Natural killer cell (primary cell): Measurements from ENCODE around the gene FBXL17. TPM values are rescaled to one million over a fixed set of nuclear protein-coding genes. Genes with fewer than 3 reads are reported as not detected.

ENCODE experiments used
- ATAC-seq, 3 donors: fragments of 150-1000 bp in 2 of 3; fragments of 200-7000 bp in 1 of 3; cut with Tn5 transposase; 1 replicate in 1 of 3; 2 replicates in 2 of 3; pipeline ENCODE4 v1.10.0; 2021; ENCODE audit warnings: mild to moderate bottlenecking in 2 of 3, moderate library complexity in 2 of 3
- DNase-seq, 2 donors: peaks; one replicate each; pipeline versions ENCODE4 v3.0.0 to v3.0.0-alpha.2; 2013 to 2021; ENCODE audit warnings: mixed read lengths in 1 of 2
- H3K27ac ChIP-seq: one replicate; pipeline ENCODE4 v1.5.1; 2013; ENCODE audit warnings: mild to moderate bottlenecking, low read length
- H3K27me3 ChIP-seq: one replicate; pipeline ENCODE4 v1.6.1; 2013; ENCODE audit warnings: low read length; ENCODE audit not compliant: control insufficient read depth, insufficient read depth
- H3K36me3 ChIP-seq: one replicate; pipeline ENCODE4 v1.6.1; 2013; ENCODE audit warnings: low read length; ENCODE audit not compliant: control insufficient read depth, insufficient read depth
- H3K4me1 ChIP-seq: one replicate; pipeline ENCODE4 v1.6.1; 2013; ENCODE audit warnings: low read length; ENCODE audit not compliant: control insufficient read depth, insufficient read depth
- H3K4me3 ChIP-seq: one replicate; pipeline ENCODE4 v1.5.1; 2013; ENCODE audit warnings: low read length
- H3K9me3 ChIP-seq: one replicate; pipeline ENCODE4 v1.6.1; 2013; ENCODE audit warnings: low read length; ENCODE audit not compliant: control insufficient read depth, insufficient read depth
- H3K27ac Mint-ChIP-seq, 2 donors: one replicate each; pipeline ENCODE4 v1.8.0; 2022; ENCODE audit warnings: mild to moderate bottlenecking in 2 of 2, mixed read lengths in 2 of 2, moderate library complexity in 1 of 2
- H3K27me3 Mint-ChIP-seq, 2 donors: one replicate each; pipeline ENCODE4 v1.8.0; 2022; ENCODE audit warnings: low read depth in 2 of 2, mixed read lengths in 2 of 2
- H3K36me3 Mint-ChIP-seq: one replicate; pipeline ENCODE4 v1.8.0; 2022; ENCODE audit warnings: mixed read lengths
- H3K4me1 Mint-ChIP-seq, 2 donors: one replicate each; pipeline ENCODE4 v1.8.0; 2022; ENCODE audit warnings: mixed read lengths in 2 of 2
- H3K4me3 Mint-ChIP-seq: one replicate; pipeline ENCODE4 v1.8.0; 2022; ENCODE audit warnings: mild to moderate bottlenecking, moderate library complexity, mixed read lengths
- H3K9me3 Mint-ChIP-seq, 2 donors: one replicate each; pipeline ENCODE4 v1.8.0; 2022; ENCODE audit warnings: mixed read lengths in 2 of 2
- CTCF ChIP-seq: fragments of 200-600 bp; IDR thresholded peaks from one replicate; pipeline ENCODE4 v1.8.0; 2022; ENCODE audit warnings: antibody characterized with exemption
- WGBS: methylation state at CpG from one replicate; pipeline ENCODE4 v1.1.7; 2013; ENCODE audit warnings: missing lambda C conversion rate; ENCODE audit not compliant: insufficient coverage; 5-methylcytosine and 5-hydroxymethylcytosine counted together
- intact Hi-C: fragments of 100-400 bp; cut with micrococcal nuclease; formaldehyde crosslinking; loops from one replicate; pipeline ENCODE4 v1.14.2; 2022
- total RNA-seq, 4 donors: library from RNA; stranded (reverse); fragments of 120-200 nt in 1 of 4; gene quantifications; one replicate each; pipeline versions ENCODE4 v1.2.3 to v1.2.4, GENCODE V29; 2013 to 2022

Gene FBXL17
- total RNA-seq, 3 donors from 2014 or later (not counting 1 experiment from before 2014, with no cell fraction given): 34.2 to 46.8 (median 34.9) TPM

GRCh38 chr5:108101130-108101529, 280.8 kb downstream of the FBXL17 start:
- Histone ChIP-seq H3K4me1 (no peaks in the 10 kb centered on the region), H3K27ac (no peak overlapping the region), H3K27me3 (no peaks in the 10 kb centered on the region), H3K4me3 (no peak overlapping the region), H3K36me3 (no peaks in the 10 kb centered on the region), H3K9me3 (no peaks in the 10 kb centered on the region)
- no peak for TF ChIP-seq CTCF
- ATAC-seq (no peak), DNase-seq (no peak)
- H3K9me3 Mint-ChIP-seq: no peaks in the 10 kb centered on the region
- WGBS: 100% methylated on average over 1 of the region's 1 CpG
- no peak overlapping the region for H3K27ac Mint-ChIP-seq
- H3K4me1 Mint-ChIP-seq: no peaks in the 10 kb centered on the region
- intact Hi-C loops: no loop called here
- H3K27me3 Mint-ChIP-seq: no peaks in the 10 kb centered on the region
- no peaks in the 10 kb centered on the region for H3K36me3 Mint-ChIP-seq
- H3K4me3 Mint-ChIP-seq: no peak overlapping the region

GRCh38 chr5:108094800-108095199, 287.1 kb downstream of the FBXL17 start:
- Mint-ChIP-seq H3K36me3 (no peaks in the 10 kb centered on the region), H3K27me3 (no peaks in the 10 kb centered on the region), H3K4me1 (peaks cover 0 to 8% of the 10 kb centered on the region in 2 donors), H3K9me3 (no peaks in the 10 kb centered on the region), H3K4me3 (no peak overlapping the region), H3K27ac (no peak overlapping the region)
- no peaks in the 10 kb centered on the region for H3K9me3 ChIP-seq
- H3K36me3 ChIP-seq: no peaks in the 10 kb centered on the region
- DNase-seq (no peak), ATAC-seq (no peak)
- no peaks in the 10 kb centered on the region for H3K27me3 ChIP-seq
- H3K4me1 ChIP-seq: no peaks in the 10 kb centered on the region
- intact Hi-C loops: no loop called here
- no peak overlapping the region for H3K27ac ChIP-seq
- TF ChIP-seq CTCF: no peak
- no peak overlapping the region for H3K4me3 ChIP-seq
- WGBS: no CpG with 5 or more reads among the region's 1 CpG

- Mint-ChIP-seq H3K27me3 (no peaks in the 10 kb centered on the region), H3K4me1 (peaks cover 5 to 8% of the 10 kb centered on the region in 2 donors), H3K36me3 (no peaks in the 10 kb centered on the region), H3K27ac (no peak overlapping the region), H3K4me3 (no peak overlapping the region), H3K9me3 (no peaks in the 10 kb centered on the region)
- DNase-seq: peak in 1 of 2 donors; percentile 10
- no peaks in the 10 kb centered on the region for H3K9me3 ChIP-seq
- TF ChIP-seq CTCF: peak; percentile 31
- 38% methylated on average over 2 of the region's 2 CpGs for WGBS
- H3K36me3 ChIP-seq: no peaks in the 10 kb centered on the region
- H3K27ac ChIP-seq: no peak overlapping the region
- no peak overlapping the region for H3K4me3 ChIP-seq
- H3K4me1 ChIP-seq: no peaks in the 10 kb centered on the region
- no peaks in the 10 kb centered on the region for H3K27me3 ChIP-seq
- intact Hi-C loops: no loop called here
- ATAC-seq: peak in 1 of 3 donors; percentile 65
Observed at GRCh38 chr5:108093186-108093585, 288.7 kb downstream of the FBXL17 start.

GRCh38 chr5:108090946-108091345, 291.0 kb downstream of the FBXL17 start:
- H3K9me3 ChIP-seq: no peaks in the 10 kb centered on the region
- intact Hi-C loops: no loop called here
- no peaks in the 10 kb centered on the region for H3K27me3 ChIP-seq
- no peak overlapping the region for H3K27ac ChIP-seq
- DNase-seq (no peak), ATAC-seq (no peak)
- no peaks in the 10 kb centered on the region for H3K36me3 ChIP-seq
- no peak overlapping the region for H3K4me3 Mint-ChIP-seq
- H3K4me3 ChIP-seq: no peak overlapping the region
- no peak overlapping the region for H3K27ac Mint-ChIP-seq
- H3K4me1 Mint-ChIP-seq: peaks cover 16 to 18% of the 10 kb centered on the region in 2 donors
- H3K4me1 ChIP-seq: no peaks in the 10 kb centered on the region
- WGBS: 94% methylated on average over 4 of the region's 4 CpGs
- no peaks in the 10 kb centered on the region for H3K27me3 Mint-ChIP-seq
- TF ChIP-seq CTCF: no peak
- no peaks in the 10 kb centered on the region for H3K9me3 Mint-ChIP-seq
- H3K36me3 Mint-ChIP-seq: no peaks in the 10 kb centered on the region
